Measurements from ENCODE around the gene ARHGAP25. TPM values are rescaled to one million over a fixed set of nuclear protein-coding genes. Genes with fewer than 3 reads are reported as not detected.

ARHGAP25 gene
- polyA plus RNA-seq, 1 experiment = 0.55 TPM

DNA sequence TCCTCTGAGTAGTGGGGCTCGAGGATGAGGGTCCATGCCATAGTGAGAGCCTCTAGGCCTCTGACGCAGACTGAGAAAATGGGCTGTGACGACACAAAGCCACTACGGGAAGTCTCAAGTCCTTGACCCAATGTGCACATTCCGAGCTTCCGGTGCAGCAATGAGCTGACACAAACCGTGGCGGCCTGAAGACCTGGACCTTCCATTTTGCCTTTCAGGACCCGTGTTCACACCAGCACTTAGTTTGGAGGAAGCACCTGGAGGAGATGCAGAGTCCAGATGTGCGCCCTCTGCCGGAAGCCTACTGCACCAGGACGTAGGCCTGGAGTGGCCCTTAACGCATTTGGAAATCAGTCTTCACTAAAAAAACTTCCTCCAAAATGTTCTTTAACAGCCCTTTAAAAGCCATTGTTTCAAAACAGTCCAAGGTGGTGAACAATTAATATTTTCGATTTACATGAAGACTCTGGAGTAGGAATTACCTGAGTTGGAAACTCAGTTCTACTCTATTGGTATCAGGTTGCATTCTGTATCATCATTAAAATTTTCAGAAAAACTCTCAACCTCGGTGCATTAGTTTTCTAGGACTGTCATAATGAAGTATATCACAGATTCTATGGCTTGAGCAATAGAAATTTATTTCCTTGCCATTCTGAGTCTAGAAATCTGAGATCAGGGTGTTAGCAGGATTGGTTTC lies 102.7 kb downstream of the ARHGAP25 start:
- H3K27me3 ChIP-seq (ENCODE audit: control insufficient read depth, insufficient read depth, low read length) = no peaks in the 10 kb centered on the region

DNA sequence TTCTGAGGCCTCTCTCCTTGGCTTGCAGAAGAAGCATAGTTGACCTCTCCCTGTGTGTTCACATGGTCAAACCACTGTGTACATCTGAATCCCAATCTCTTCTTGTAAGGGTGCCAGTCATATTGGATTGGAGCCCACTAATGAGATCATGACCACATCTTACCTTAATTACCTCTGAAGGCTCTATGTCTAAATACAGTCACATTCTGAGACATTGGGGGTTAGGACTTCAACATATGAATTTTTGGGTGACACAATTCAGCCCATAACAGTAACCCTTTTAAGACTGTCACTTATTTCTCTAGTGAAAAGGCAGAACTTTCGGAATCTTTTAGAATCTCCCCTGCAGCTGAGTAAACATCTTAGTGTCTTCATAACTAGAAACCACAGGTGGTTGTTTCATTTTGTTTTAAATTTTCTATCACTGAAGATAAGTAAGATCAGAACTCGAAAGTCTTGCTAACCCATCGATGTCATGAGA lies 103.3 kb downstream of the ARHGAP25 start:
- H3K4me3 ChIP-seq (ENCODE audit: low read depth, low read length) = no peak overlapping the region
- ChIA-PET CTCF (interaction anchor here (0.6 to 4.1 kb wide), 11 partner anchors 10 to 1598 kb away, joined by 3 to 39 read pairs (median 3); no protein-coding TSS in a partner anchor), POLR2A (no interaction called here)
- peaks cover 3% of the 10 kb centered on the region for H3K27me3 ChIP-seq (ENCODE audit: control insufficient read depth, insufficient read depth, low read length)
- H3K9me3 ChIP-seq (ENCODE audit: control insufficient read depth, insufficient read depth, low read length) = 0 out of 2 replicates have a peak, but pooled peaks cover 3% of the 10 kb centered on the region
- H3K27ac ChIP-seq (ENCODE audit: low read depth, low read length) = no peak overlapping the region
- TF ChIP-seq, protein P1, sequence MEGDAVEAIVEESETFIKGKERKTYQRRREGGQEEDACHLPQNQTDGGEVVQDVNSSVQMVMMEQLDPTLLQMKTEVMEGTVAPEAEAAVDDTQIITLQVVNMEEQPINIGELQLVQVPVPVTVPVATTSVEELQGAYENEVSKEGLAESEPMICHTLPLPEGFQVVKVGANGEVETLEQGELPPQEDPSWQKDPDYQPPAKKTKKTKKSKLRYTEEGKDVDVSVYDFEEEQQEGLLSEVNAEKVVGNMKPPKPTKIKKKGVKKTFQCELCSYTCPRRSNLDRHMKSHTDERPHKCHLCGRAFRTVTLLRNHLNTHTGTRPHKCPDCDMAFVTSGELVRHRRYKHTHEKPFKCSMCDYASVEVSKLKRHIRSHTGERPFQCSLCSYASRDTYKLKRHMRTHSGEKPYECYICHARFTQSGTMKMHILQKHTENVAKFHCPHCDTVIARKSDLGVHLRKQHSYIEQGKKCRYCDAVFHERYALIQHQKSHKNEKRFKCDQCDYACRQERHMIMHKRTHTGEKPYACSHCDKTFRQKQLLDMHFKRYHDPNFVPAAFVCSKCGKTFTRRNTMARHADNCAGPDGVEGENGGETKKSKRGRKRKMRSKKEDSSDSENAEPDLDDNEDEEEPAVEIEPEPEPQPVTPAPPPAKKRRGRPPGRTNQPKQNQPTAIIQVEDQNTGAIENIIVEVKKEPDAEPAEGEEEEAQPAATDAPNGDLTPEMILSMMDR (IDR thresholded peaks at IDR 0.05; ENCODE audit: low read depth, low read length) = no peak
- DNase-seq (ENCODE audit: low read depth, low spot score) = peak; percentile 47

More for the DNA sequence above, 102.7 kb downstream of the ARHGAP25 start:
- ChIA-PET POLR2A (no interaction called here), CTCF (interaction anchor here (0.5 to 4.1 kb wide), 8 partner anchors 13 to 374 kb away, joined by 3 to 39 read pairs (median 4); no protein-coding TSS in a partner anchor)
- TF ChIP-seq, protein P1 (IDR thresholded peaks at IDR 0.05; ENCODE audit: low read depth, low read length) = peak; percentile 65
- Histone ChIP-seq H3K9me3 (ENCODE audit: control insufficient read depth, insufficient read depth, low read length) (0 out of 2 replicates have a peak, but pooled peaks cover 3% of the 10 kb centered on the region), H3K27ac (ENCODE audit: low read depth, low read length) (no peak overlapping the region), H3K4me3 (ENCODE audit: low read depth, low read length) (no peak overlapping the region)
- DNase-seq (ENCODE audit: low read depth, low spot score) = no peak

- Histone ChIP-seq H3K27me3 (ENCODE audit: control insufficient read depth, insufficient read depth, low read length) (peaks cover 4% of the 10 kb centered on the region), H3K4me3 (ENCODE audit: low read depth, low read length) (no peak overlapping the region), H3K9me3 (ENCODE audit: control insufficient read depth, insufficient read depth, low read length) (0 out of 2 replicates have a peak, but pooled peaks cover 3% of the 10 kb centered on the region), H3K27ac (ENCODE audit: low read depth, low read length) (no peak overlapping the region)
- ChIA-PET CTCF (interaction anchor here (0.6 to 4.1 kb wide), 15 partner anchors 10 to 1599 kb away, joined by 3 to 39 read pairs (median 3); no protein-coding TSS in a partner anchor), POLR2A (no interaction called here)
- DNase-seq (ENCODE audit: low read depth, low spot score) = no peak
- TF ChIP-seq, protein P1 (IDR thresholded peaks at IDR 0.05; ENCODE audit: low read depth, low read length) = no peak
Observed at GRCh38 chr2:68838641-68839040, 104.0 kb downstream of the ARHGAP25 start.

- CTCF ChIA-PET = interaction anchor here (0.6 to 4.1 kb wide), 11 partner anchors 9 to 130 kb away, joined by 3 to 39 read pairs (median 4); no protein-coding TSS in a partner anchor
- TF ChIP-seq, protein P1 (IDR thresholded peaks at IDR 0.05; ENCODE audit: low read depth, low read length) = peak; percentile 64
- H3K27me3 ChIP-seq (ENCODE audit: control insufficient read depth, insufficient read depth, low read length) = peaks cover 4% of the 10 kb centered on the region
- no peak overlapping the region for H3K4me3 ChIP-seq (ENCODE audit: low read depth, low read length)
- POLR2A ChIA-PET = no interaction called here
- no peak for DNase-seq (ENCODE audit: low read depth, low spot score)
- H3K27ac ChIP-seq (ENCODE audit: low read depth, low read length) = no peak overlapping the region
- 0 out of 2 replicates have a peak, but pooled peaks cover 3% of the 10 kb centered on the region for H3K9me3 ChIP-seq (ENCODE audit: control insufficient read depth, insufficient read depth, low read length)
Observed at GRCh38 chr2:68839260-68839833, 104.7 kb downstream of the ARHGAP25 start.

Measured in AG04450 (cell line).